ENCODE results near the gene SULF2.

The SULF2 gene

GRCh38 chr20:47789764-47790579 lies 4.7 kb upstream of the SULF2 start:
- Histone ChIP-seq H3K9me3 (no peaks in the 10 kb centered on the region), H3K36me3 (no peaks in the 10 kb centered on the region), H3K4me1 (ENCODE audit: control insufficient read depth in 1 of 2, insufficient read depth in 1 of 2, low read depth in 1 of 2, low read length in 1 of 2) (peaks cover 3 to 11% of the 10 kb centered on the region in 2 experiments), H3K4me3 (ENCODE audit: low read depth in 1 of 2, low read length in 1 of 2) (no peak overlapping the region), H3K27me3 (peaks cover 70% of the 10 kb centered on the region), H3K27ac (no peak overlapping the region)
- TF ChIP-seq CTCF (IDR thresholded peaks at IDR 0.05) = no peak

GRCh38 chr20:47789081-47789763 lies 3.9 kb upstream of the SULF2 start:
- peaks cover 6 to 17% of the 10 kb centered on the region in 2 experiments for H3K4me1 ChIP-seq (ENCODE audit: control insufficient read depth in 1 of 2, insufficient read depth in 1 of 2, low read depth in 1 of 2, low read length in 1 of 2)

GRCh38 chr20:47788741-47789080 lies 3.4 kb upstream of the SULF2 start:
- Histone ChIP-seq H3K27ac (no peak overlapping the region), H3K9me3 (no peaks in the 10 kb centered on the region), H3K4me3 (ENCODE audit: low read depth in 1 of 2, low read length in 1 of 2) (no peak overlapping the region), H3K36me3 (no peaks in the 10 kb centered on the region), H3K4me1 (ENCODE audit: control insufficient read depth in 1 of 2, insufficient read depth in 1 of 2, low read depth in 1 of 2, low read length in 1 of 2) (peaks cover 11 to 22% of the 10 kb centered on the region in 2 experiments), H3K27me3 (peaks cover 80% of the 10 kb centered on the region)
- TF ChIP-seq CTCF (IDR thresholded peaks at IDR 0.05) = no peak

More at GRCh38 chr20:47789081-47789763, 3.9 kb upstream of the SULF2 start:
- no peak for TF ChIP-seq CTCF (IDR thresholded peaks at IDR 0.05)
- no peaks in the 10 kb centered on the region for H3K36me3 ChIP-seq
- H3K27ac ChIP-seq = no peak overlapping the region
- no peaks in the 10 kb centered on the region for H3K9me3 ChIP-seq
- no peak overlapping the region for H3K4me3 ChIP-seq (ENCODE audit: low read depth in 1 of 2, low read length in 1 of 2)
- H3K27me3 ChIP-seq = peaks cover 74% of the 10 kb centered on the region

- H3K36me3 ChIP-seq = peaks cover 4% of the 10 kb centered on the region
- no peak for TF ChIP-seq CTCF (IDR thresholded peaks at IDR 0.05)
- H3K27ac ChIP-seq = peak overlapping the region; percentile 94
- peaks cover 26 to 42% of the 10 kb centered on the region in 2 experiments for H3K4me1 ChIP-seq (ENCODE audit: control insufficient read depth in 1 of 2, insufficient read depth in 1 of 2, low read depth in 1 of 2, low read length in 1 of 2)
- no peaks in the 10 kb centered on the region for H3K9me3 ChIP-seq
- H3K4me3 ChIP-seq (ENCODE audit: low read depth in 1 of 2, low read length in 1 of 2) = peak overlapping the region; percentile 80 to 87
- peaks cover 82% of the 10 kb centered on the region for H3K27me3 ChIP-seq
Measured at GRCh38 chr20:47786765-47787107, 1.5 kb upstream of the SULF2 start.

GRCh38 chr20:47785854-47786764 lies 828 bp upstream of the SULF2 start:
- peaks cover 82% of the 10 kb centered on the region for H3K27me3 ChIP-seq

More at GRCh38 chr20:47785854-47786764, 828 bp upstream of the SULF2 start:
- TF ChIP-seq CTCF (IDR thresholded peaks at IDR 0.05) = peak; percentile 77
- Histone ChIP-seq H3K4me3 (ENCODE audit: low read depth in 1 of 2, low read length in 1 of 2) (peak overlapping the region; percentile 80 to 87), H3K9me3 (no peaks in the 10 kb centered on the region), H3K36me3 (peaks cover 10% of the 10 kb centered on the region), H3K27ac (peak overlapping the region; percentile 94), H3K4me1 (ENCODE audit: control insufficient read depth in 1 of 2, insufficient read depth in 1 of 2, low read depth in 1 of 2, low read length in 1 of 2) (peaks cover 26 to 45% of the 10 kb centered on the region in 2 experiments)

All from neutrophil (primary cell).